Mucosa of rectum (tissue), 2 donors: ENCODE results near the gene TCF12.
A peak's percentile ranks its signal among the peaks of the same experiment; 100 is the strongest.

Experiments
- H3K27ac ChIP-seq, 2 donors: one replicate each; pipeline ENCODE4 v1.7.0; 2013; ENCODE audit warnings: inconsistent platforms in 2 of 2, low read depth in 2 of 2, low read length in 2 of 2
- H3K27me3 ChIP-seq, 2 donors: one replicate each; pipeline ENCODE4 v1.7.0; 2013; ENCODE audit warnings: low read length in 2 of 2; ENCODE audit not compliant: control insufficient read depth in 2 of 2, insufficient read depth in 2 of 2
- H3K36me3 ChIP-seq, 2 donors: one replicate each; pipeline ENCODE4 v1.7.0; 2013; ENCODE audit warnings: low read length in 2 of 2; ENCODE audit not compliant: control insufficient read depth in 2 of 2, insufficient read depth in 2 of 2
- H3K4me1 ChIP-seq, 2 donors: one replicate each; pipeline ENCODE4 v1.7.0; 2013; ENCODE audit warnings: low read length in 2 of 2, mild to moderate bottlenecking in 1 of 2; ENCODE audit not compliant: control insufficient read depth in 2 of 2, insufficient read depth in 2 of 2
- H3K4me3 ChIP-seq, 2 donors: one replicate each; pipeline ENCODE4 v1.7.0; 2013; ENCODE audit warnings: low read length in 2 of 2
- H3K9ac ChIP-seq, 2 donors: one replicate each; pipeline ENCODE4 v1.7.0; 2013; ENCODE audit warnings: low read length in 2 of 2, low read depth in 1 of 2, mild to moderate bottlenecking in 1 of 2
- H3K9me3 ChIP-seq, 2 donors: one replicate each; pipeline ENCODE4 v1.7.0; 2013; ENCODE audit warnings: low read length in 2 of 2; ENCODE audit not compliant: control insufficient read depth in 2 of 2
- donor health status: healthy.
- donor health status: Normal muscosa, but diverticular disease.

The TCF12 gene

GRCh38 chr15:57205996-57206395 is 287.6 kb downstream of the TCF12 start:
- Histone ChIP-seq H3K27me3 (no peaks in the 10 kb centered on the region), H3K4me3 (no peak overlapping the region), H3K27ac (peak overlapping the region in 1 of 2 donors; percentile 31), H3K9ac (no peak overlapping the region), H3K9me3 (no peaks in the 10 kb centered on the region), H3K4me1 (peaks cover 5 to 33% of the 10 kb centered on the region in 2 donors), H3K36me3 (no peaks in the 10 kb centered on the region)

DNA sequence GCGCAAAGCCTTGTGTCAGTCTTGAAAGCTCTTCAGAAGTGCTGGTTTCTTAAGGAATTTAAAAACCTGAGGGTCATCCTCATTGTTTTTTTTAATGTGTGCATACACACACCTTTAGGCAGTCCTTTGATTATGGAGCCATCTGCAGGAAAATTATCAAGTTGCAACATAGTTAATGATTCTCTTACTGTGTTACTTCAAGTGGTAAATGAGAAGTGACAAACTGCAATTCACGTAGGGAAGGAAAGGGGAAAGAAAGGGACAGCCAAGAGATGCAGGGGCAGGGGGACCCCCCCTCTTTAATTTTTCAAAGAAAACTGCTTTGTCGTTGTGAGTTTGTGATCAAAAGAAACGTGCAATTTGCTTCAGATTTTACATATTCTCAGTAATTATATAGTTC is 295.4 kb downstream of the TCF12 start:
- peaks cover 9 to 23% of the 10 kb centered on the region in 2 donors for H3K4me1 ChIP-seq
- no peak overlapping the region for H3K4me3 ChIP-seq

GRCh38 chr15:57215326-57215725 is 296.9 kb downstream of the TCF12 start:
- H3K9me3 ChIP-seq: no peaks in the 10 kb centered on the region
- H3K4me1 ChIP-seq: peaks cover 9 to 23% of the 10 kb centered on the region in 2 donors
- H3K36me3 ChIP-seq: no peaks in the 10 kb centered on the region
- no peaks in the 10 kb centered on the region for H3K27me3 ChIP-seq
- H3K27ac ChIP-seq: no peak overlapping the region
- no peak overlapping the region for H3K4me3 ChIP-seq
- no peak overlapping the region for H3K9ac ChIP-seq

More for the DNA sequence above, 295.4 kb downstream of the TCF12 start:
- Histone ChIP-seq H3K9me3 (no peaks in the 10 kb centered on the region), H3K9ac (no peak overlapping the region), H3K36me3 (no peaks in the 10 kb centered on the region), H3K27ac (no peak overlapping the region), H3K27me3 (no peaks in the 10 kb centered on the region)

DNA sequence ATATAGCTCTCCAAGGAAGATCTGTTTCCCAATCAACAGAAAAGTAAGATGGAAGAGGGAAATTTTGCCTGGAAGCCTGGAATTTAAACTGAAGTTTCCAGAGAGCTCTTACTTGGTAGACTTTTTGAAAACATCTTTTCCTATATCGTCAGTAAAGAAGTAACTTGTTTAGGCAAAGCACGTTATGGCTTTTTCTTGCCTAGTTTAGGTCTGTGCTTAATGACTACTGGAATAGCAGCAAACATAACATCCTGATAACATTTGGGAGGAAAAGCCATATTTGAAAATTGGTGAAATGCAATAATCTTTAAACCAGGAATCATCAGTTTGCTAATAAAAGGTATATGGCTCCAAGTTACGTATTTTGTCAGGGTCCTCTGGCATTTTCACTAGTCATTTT is 297.4 kb downstream of the TCF12 start:
- no peak overlapping the region for H3K27ac ChIP-seq
- no peak overlapping the region for H3K4me3 ChIP-seq

DNA sequence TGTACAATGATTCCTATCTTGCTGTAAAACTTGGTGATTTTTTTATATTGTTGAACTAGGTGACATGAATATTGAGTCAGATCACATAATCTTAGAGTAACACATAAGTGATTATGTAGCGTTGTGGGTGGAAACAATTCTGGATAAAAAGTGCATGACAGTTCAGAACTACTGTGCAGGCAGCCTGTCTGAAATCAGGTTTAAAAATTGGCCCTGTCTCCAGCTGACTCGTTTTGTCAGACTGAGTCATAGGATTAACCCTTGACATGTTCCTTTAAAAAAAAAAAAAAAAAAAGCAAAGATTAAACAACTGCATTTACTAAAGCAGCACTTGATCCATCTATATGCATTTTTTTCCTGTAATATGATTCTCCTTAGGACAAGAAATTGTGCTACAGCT is 297.8 kb downstream of the TCF12 start:
- Histone ChIP-seq H3K27me3 (no peaks in the 10 kb centered on the region), H3K36me3 (no peaks in the 10 kb centered on the region), H3K9me3 (no peaks in the 10 kb centered on the region), H3K9ac (no peak overlapping the region), H3K4me1 (peaks cover 9 to 23% of the 10 kb centered on the region in 2 donors), H3K27ac (no peak overlapping the region), H3K4me3 (no peak overlapping the region)

More for the DNA sequence above, 297.4 kb downstream of the TCF12 start:
- Histone ChIP-seq H3K27me3 (no peaks in the 10 kb centered on the region), H3K9ac (no peak overlapping the region), H3K4me1 (peaks cover 9 to 23% of the 10 kb centered on the region in 2 donors), H3K36me3 (no peaks in the 10 kb centered on the region), H3K9me3 (no peaks in the 10 kb centered on the region)

DNA sequence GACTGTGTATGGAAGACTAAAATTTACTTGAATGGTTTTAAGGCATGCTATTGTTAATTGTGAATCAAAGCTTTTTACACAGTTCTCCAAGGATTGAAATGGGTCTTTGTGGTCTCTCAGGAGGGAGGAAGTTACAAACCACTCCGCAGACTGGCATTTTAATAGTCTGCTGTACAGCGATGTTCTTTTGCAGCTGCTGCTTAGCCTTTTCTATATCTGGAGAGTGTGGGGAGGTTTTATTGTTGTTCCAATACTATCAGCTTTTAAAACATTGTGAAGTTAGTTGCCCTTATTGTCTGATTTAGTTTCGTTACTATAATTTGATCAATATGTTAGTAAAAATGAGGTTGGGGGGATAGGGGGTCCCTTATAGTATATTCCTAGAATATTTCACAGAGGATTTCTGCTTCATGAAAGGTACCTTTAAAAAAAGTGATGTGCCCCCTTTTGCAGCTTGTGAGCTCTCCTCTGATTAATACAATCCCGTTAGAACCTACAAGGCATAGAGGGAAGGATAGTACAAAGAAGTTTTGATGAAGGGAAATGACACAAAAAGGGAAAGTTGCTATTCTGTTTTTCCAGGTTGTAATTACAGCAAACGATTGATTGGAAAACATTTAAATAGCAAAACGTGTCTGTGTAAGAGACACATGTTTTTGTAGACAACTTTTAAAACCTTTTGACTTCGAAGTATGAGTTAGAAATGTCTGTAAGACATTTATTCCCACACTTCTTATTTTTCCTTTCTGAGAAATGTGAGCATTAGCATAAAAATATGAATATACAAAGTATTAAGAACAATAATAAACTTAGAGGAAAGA is 299.5 kb downstream of the TCF12 start:
- Histone ChIP-seq H3K9ac (no peak overlapping the region), H3K36me3 (no peaks in the 10 kb centered on the region), H3K27ac (no peak overlapping the region), H3K27me3 (no peaks in the 10 kb centered on the region), H3K4me1 (peaks cover 9 to 18% of the 10 kb centered on the region in 2 donors), H3K9me3 (no peaks in the 10 kb centered on the region), H3K4me3 (no peak overlapping the region)

- no peaks in the 10 kb centered on the region for H3K36me3 ChIP-seq
- no peak overlapping the region for H3K4me3 ChIP-seq
- H3K27me3 ChIP-seq: no peaks in the 10 kb centered on the region
- no peaks in the 10 kb centered on the region for H3K9me3 ChIP-seq
- no peak overlapping the region for H3K9ac ChIP-seq
- H3K4me1 ChIP-seq: peaks cover 7 to 12% of the 10 kb centered on the region in 2 donors
- H3K27ac ChIP-seq: no peak overlapping the region
Measured at GRCh38 chr15:57218826-57219576, 300.6 kb downstream of the TCF12 start.

DNA sequence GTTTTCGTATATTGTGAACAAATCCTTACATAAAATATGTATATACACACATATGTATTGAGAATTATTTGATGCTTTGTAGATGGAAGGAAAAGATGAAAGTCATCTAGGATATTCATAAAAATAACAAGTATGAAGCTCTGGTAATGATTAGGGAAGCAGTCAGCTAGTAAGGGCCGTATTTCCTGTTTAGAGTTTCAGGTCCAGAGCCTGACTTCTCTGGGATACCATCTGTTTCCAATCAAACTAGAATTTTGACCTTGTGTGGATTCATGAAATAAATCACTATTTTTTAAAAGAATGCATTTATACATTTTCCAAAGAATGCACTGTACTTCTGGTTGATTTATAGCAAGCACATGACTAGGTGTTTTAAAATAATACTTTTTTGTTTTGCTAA is 301.8 kb downstream of the TCF12 start:
- H3K9me3 ChIP-seq: no peaks in the 10 kb centered on the region
- H3K36me3 ChIP-seq: no peaks in the 10 kb centered on the region
- peaks cover 4 to 7% of the 10 kb centered on the region in 2 donors for H3K4me1 ChIP-seq
- H3K27me3 ChIP-seq: no peaks in the 10 kb centered on the region
- no peak overlapping the region for H3K4me3 ChIP-seq
- no peak overlapping the region for H3K27ac ChIP-seq
- H3K9ac ChIP-seq: peak overlapping the region in 1 of 2 donors; percentile 26

- Histone ChIP-seq H3K9me3 (no peaks in the 10 kb centered on the region), H3K36me3 (no peaks in the 10 kb centered on the region), H3K27me3 (no peaks in the 10 kb centered on the region), H3K9ac (no peak overlapping the region), H3K27ac (no peak overlapping the region), H3K4me1 (peaks cover 2 to 7% of the 10 kb centered on the region in 2 donors), H3K4me3 (no peak overlapping the region)
Measured at GRCh38 chr15:57221134-57221533, 302.7 kb downstream of the TCF12 start.

DNA sequence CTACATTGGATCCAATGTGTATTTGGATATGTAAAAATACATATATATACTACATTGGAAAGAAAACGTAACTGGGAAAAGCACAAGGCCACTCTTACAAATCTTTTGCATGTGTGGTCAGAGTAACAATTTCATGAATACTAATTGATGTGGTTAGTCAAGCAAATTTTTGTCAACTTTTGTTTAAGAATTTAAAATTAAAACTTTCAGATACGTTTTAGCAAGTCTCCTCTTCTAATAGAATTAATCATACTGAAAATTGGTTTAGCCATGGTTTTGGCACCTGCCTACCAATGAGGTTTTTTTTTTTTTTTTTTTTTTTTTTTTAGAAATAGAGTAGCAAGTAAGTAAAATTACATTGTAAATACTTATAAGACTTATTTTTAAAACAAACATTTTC is 304.9 kb downstream of the TCF12 start:
- H3K4me3 ChIP-seq: no peak overlapping the region
- H3K9me3 ChIP-seq: no peaks in the 10 kb centered on the region
- H3K27ac ChIP-seq: no peak overlapping the region
- no peaks in the 10 kb centered on the region for H3K27me3 ChIP-seq
- H3K9ac ChIP-seq: no peak overlapping the region
- no peaks in the 10 kb centered on the region for H3K36me3 ChIP-seq
- H3K4me1 ChIP-seq: peaks cover 0 to 1% of the 10 kb centered on the region in 2 donors
